Measurements from ENCODE around the gene GPR39. TPM values are rescaled to one million over a fixed set of nuclear protein-coding genes. Genes with fewer than 3 reads are reported as not detected.

The GPR39 gene
- total and polyA plus RNA-seq, 2 donors (not counting 1 experiment from before 2014, with no cell fraction given): not detected

DNA sequence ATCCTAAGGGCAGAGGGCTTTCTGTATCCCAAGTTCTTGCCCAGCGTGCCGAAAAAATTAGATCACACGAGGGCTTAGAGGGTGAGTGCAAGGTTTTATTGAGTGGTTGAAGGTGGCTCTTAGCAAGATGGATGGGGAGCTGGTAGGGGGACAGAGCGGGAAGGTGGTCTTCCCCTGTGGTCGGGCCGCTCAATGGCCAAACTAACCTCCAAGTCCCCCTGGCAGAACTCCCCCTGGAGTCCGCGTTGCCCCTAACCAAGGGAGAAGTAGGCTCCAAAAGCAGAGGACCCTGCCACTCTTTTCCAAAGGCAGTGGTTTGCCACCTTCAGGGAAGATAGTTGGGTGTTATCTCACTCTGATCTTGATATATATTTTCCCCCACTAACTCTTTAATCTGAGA lies 190.0 kb downstream of the GPR39 start:
- no peak overlapping the region for H2AFZ ChIP-seq (ENCODE audit: insufficient read depth, low read depth, low read length, poor library complexity, severe bottlenecking)
- intact Hi-C loops (cut with micrococcal nuclease): no loop called here
- DNase-seq: no peak
- no peak for ATAC-seq (ENCODE audit: low read depth)
- H3K4me2 ChIP-seq (replicated peaks; ENCODE audit: low read depth, low read length, poor library complexity, severe bottlenecking): no peak overlapping the region
- no peaks in the 10 kb centered on the region for H3K4me1 Mint-ChIP-seq
- H3K27ac ChIP-seq (ENCODE audit: low read length in 2 of 2): no peak overlapping the region
- TF ChIP-seq, protein P1, sequence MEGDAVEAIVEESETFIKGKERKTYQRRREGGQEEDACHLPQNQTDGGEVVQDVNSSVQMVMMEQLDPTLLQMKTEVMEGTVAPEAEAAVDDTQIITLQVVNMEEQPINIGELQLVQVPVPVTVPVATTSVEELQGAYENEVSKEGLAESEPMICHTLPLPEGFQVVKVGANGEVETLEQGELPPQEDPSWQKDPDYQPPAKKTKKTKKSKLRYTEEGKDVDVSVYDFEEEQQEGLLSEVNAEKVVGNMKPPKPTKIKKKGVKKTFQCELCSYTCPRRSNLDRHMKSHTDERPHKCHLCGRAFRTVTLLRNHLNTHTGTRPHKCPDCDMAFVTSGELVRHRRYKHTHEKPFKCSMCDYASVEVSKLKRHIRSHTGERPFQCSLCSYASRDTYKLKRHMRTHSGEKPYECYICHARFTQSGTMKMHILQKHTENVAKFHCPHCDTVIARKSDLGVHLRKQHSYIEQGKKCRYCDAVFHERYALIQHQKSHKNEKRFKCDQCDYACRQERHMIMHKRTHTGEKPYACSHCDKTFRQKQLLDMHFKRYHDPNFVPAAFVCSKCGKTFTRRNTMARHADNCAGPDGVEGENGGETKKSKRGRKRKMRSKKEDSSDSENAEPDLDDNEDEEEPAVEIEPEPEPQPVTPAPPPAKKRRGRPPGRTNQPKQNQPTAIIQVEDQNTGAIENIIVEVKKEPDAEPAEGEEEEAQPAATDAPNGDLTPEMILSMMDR (IDR thresholded peaks at IDR 0.05): no peak
- TF ChIP-seq EZH2 (IDR thresholded peaks at IDR 0.05; ENCODE audit: borderline replicate concordance, insufficient read depth, low read depth, low read length, poor library complexity, severe bottlenecking): no peak
- ChIA-PET POLR2A (no interaction called here), CTCF (no interaction called here)
- no peaks in the 10 kb centered on the region for H3K79me2 ChIP-seq (ENCODE audit: control insufficient read depth, insufficient read depth, low read length)
- H3K27me3 ChIP-seq (replicated peaks in 1 of 4; ENCODE audit: control extremely low read depth in 1 of 4, control insufficient read depth in 3 of 4, insufficient read depth in 4 of 4, low read length in 3 of 4): no peaks in the 10 kb centered on the region
- no peak overlapping the region for H3K9ac ChIP-seq (ENCODE audit: low read length)
- H3K27ac Mint-ChIP-seq: no peak overlapping the region
- no peak overlapping the region for H3K4me3 Mint-ChIP-seq
- H3K36me3 ChIP-seq (replicated peaks in 1 of 2; ENCODE audit: control extremely low read depth in 1 of 2, control insufficient read depth in 1 of 2, extremely low read depth in 1 of 2, insufficient read depth in 2 of 2, low read length in 1 of 2): no peaks in the 10 kb centered on the region
- 91% methylated on average over 3 of the region's 8 CpGs for WGBS (ENCODE audit: insufficient coverage)
- no peak overlapping the region for H3K4me3 ChIP-seq (ENCODE audit: control extremely low read depth in 1 of 5, extremely low read depth in 1 of 5, insufficient read depth in 1 of 5, low read depth in 2 of 5, low read length in 4 of 5)
- no peaks in the 10 kb centered on the region for H3K27me3 Mint-ChIP-seq
- H4K20me1 ChIP-seq (ENCODE audit: control insufficient read depth, insufficient read depth, low read length, poor library complexity, severe bottlenecking): no peaks in the 10 kb centered on the region
- H3K9me3 Mint-ChIP-seq (ENCODE audit: insufficient read depth): no peaks in the 10 kb centered on the region
- no peaks in the 10 kb centered on the region for H3K4me1 ChIP-seq (ENCODE audit: control insufficient read depth in 2 of 2, insufficient read depth in 2 of 2, low read length in 2 of 2)
- H3K9me3 ChIP-seq (ENCODE audit: control extremely low read depth in 1 of 3, control insufficient read depth in 2 of 3, insufficient read depth in 1 of 3, low read length in 2 of 3): peaks cover 0 to 4% (median 0%) of the 10 kb centered on the region in 3 donors

DNA sequence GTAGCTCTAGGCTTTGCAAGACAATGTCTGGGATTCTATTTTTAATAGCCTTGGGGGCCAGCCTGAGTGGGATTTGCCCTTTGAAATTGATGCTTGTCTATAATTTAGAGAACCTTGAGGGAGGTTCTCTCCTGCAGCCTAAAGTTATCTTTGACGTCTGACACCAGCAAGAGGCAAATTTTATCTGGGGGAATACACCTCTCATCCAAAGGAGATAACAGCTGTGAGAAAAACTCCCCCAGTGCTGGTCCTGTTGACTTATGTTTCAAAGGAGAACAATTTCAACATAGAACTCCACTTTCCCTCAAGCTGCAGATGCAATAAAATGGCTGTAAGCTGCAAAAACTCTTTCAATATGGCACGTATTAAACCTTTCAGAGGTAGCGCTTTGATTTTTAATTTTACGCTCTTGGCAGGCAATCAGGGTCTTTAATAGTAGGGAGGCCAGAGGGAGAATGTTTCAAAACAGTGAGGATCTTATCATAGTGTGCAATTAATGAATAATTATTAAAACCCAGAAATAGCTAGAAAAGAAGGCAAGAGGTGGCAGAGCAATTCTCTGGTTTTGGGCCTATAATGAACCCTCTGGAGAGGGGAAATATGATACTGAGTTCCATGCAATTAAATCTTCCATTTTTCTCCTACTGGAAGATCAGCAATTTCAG lies 191.0 kb downstream of the GPR39 start:
- H3K27me3 Mint-ChIP-seq: no peaks in the 10 kb centered on the region
- 100% methylated on average over 1 of the region's 4 CpGs for WGBS (ENCODE audit: insufficient coverage)
- H3K27ac Mint-ChIP-seq: no peak overlapping the region
- ChIA-PET POLR2A (no interaction called here), CTCF (no interaction called here)
- no peak overlapping the region for H3K4me3 ChIP-seq (ENCODE audit: control extremely low read depth in 1 of 5, extremely low read depth in 1 of 5, insufficient read depth in 1 of 5, low read depth in 2 of 5, low read length in 4 of 5)
- H3K9me3 Mint-ChIP-seq (ENCODE audit: insufficient read depth): no peaks in the 10 kb centered on the region
- no peaks in the 10 kb centered on the region for H3K36me3 ChIP-seq (replicated peaks in 1 of 2; ENCODE audit: control extremely low read depth in 1 of 2, control insufficient read depth in 1 of 2, extremely low read depth in 1 of 2, insufficient read depth in 2 of 2, low read length in 1 of 2)
- H3K27me3 ChIP-seq (replicated peaks in 1 of 4; ENCODE audit: control extremely low read depth in 1 of 4, control insufficient read depth in 3 of 4, insufficient read depth in 4 of 4, low read length in 3 of 4): no peaks in the 10 kb centered on the region
- no peak overlapping the region for H3K4me2 ChIP-seq (replicated peaks; ENCODE audit: low read depth, low read length, poor library complexity, severe bottlenecking)
- intact Hi-C loops (cut with micrococcal nuclease): no loop called here
- no peak overlapping the region for H2AFZ ChIP-seq (ENCODE audit: insufficient read depth, low read depth, low read length, poor library complexity, severe bottlenecking)
- H3K4me1 ChIP-seq (ENCODE audit: control insufficient read depth in 2 of 2, insufficient read depth in 2 of 2, low read length in 2 of 2): no peaks in the 10 kb centered on the region
- no peak overlapping the region for H3K9ac ChIP-seq (ENCODE audit: low read length)
- no peak overlapping the region for H3K4me3 Mint-ChIP-seq
- H3K79me2 ChIP-seq (ENCODE audit: control insufficient read depth, insufficient read depth, low read length): no peaks in the 10 kb centered on the region
- ATAC-seq (ENCODE audit: low read depth) (no peak), DNase-seq (no peak)
- TF ChIP-seq, protein P1 (IDR thresholded peaks at IDR 0.05): no peak
- no peak for TF ChIP-seq EZH2 (IDR thresholded peaks at IDR 0.05; ENCODE audit: borderline replicate concordance, insufficient read depth, low read depth, low read length, poor library complexity, severe bottlenecking)
- H3K4me1 Mint-ChIP-seq: no peaks in the 10 kb centered on the region
- no peaks in the 10 kb centered on the region for H4K20me1 ChIP-seq (ENCODE audit: control insufficient read depth, insufficient read depth, low read length, poor library complexity, severe bottlenecking)
- no peak overlapping the region for H3K27ac ChIP-seq (ENCODE audit: low read length in 2 of 2)
- H3K9me3 ChIP-seq (ENCODE audit: control extremely low read depth in 1 of 3, control insufficient read depth in 2 of 3, insufficient read depth in 1 of 3, low read length in 2 of 3): peaks cover 0 to 4% (median 0%) of the 10 kb centered on the region in 3 donors

Data from B cell (primary cell).